Spleen (tissue), 11 donors: ENCODE measurements around the gene FGD6. TPM values are rescaled to one million over a fixed set of nuclear protein-coding genes. Genes with fewer than 3 reads are reported as not detected.

ENCODE experiments used
- DNase-seq: peaks from one replicate; pipeline ENCODE4 v3.0.0-alpha.2; 2020
- H3K27ac ChIP-seq, 8 donors: fragments of 200-600 bp; sonication (generic) in 7 of 8; 1 replicate in 4 of 8; 2 replicates in 4 of 8; pipeline versions ENCODE4 v1.5.0 to v1.8.0; 2016 to 2021; ENCODE audit warnings: inconsistent platforms in 4 of 8, mild to moderate bottlenecking in 4 of 8, moderate library complexity in 1 of 8
- H3K27me3 ChIP-seq, 7 donors: fragments of 200-600 bp; sonication (generic) in 6 of 7; replicated peaks in 1 of 7; 1 replicate in 4 of 7; 2 replicates in 3 of 7; pipeline versions ENCODE4 v1.5.0 to v1.8.0; 2016 to 2021; ENCODE audit warnings: inconsistent platforms in 3 of 7, mild to moderate bottlenecking in 1 of 7
- H3K36me3 ChIP-seq, 6 donors: fragments of 200-600 bp; sonication (generic) in 5 of 6; 1 replicate in 4 of 6; 2 replicates in 2 of 6; pipeline versions ENCODE4 v1.5.0 to v1.8.0; 2016 to 2021; ENCODE audit warnings: inconsistent platforms in 2 of 6
- H3K4me1 ChIP-seq, 6 donors: fragments of 200-600 bp; sonication (generic) in 5 of 6; 1 replicate in 3 of 6; 2 replicates in 3 of 6; pipeline versions ENCODE4 v1.5.0 to v1.8.0; 2016 to 2021; ENCODE audit warnings: inconsistent platforms in 3 of 6
- H3K4me3 ChIP-seq, 8 donors: fragments of 200-600 bp; sonication (generic) in 7 of 8; 1 replicate in 4 of 8; 2 replicates in 4 of 8; pipeline versions ENCODE4 v1.5.0 to v1.8.0; 2016 to 2021; ENCODE audit warnings: inconsistent platforms in 4 of 8, mild to moderate bottlenecking in 4 of 8, moderate library complexity in 2 of 8
- H3K9me3 ChIP-seq, 8 donors: fragments of 200-600 bp; sonication (generic) in 7 of 8; 1 replicate in 4 of 8; 2 replicates in 4 of 8; pipeline versions ENCODE4 v1.5.0 to v1.8.0; 2016 to 2021; ENCODE audit warnings: inconsistent platforms in 4 of 8
- POLR2A ChIP-seq, 3 donors: fragments of 450-650 bp; IDR thresholded peaks; one replicate each; pipeline ENCODE4 v1.5.1; 2017; ENCODE audit warnings: antibody characterized with exemption in 3 of 3, mild to moderate bottlenecking in 1 of 3
- POLR2AphosphoS5 ChIP-seq, 3 donors: sonication (generic); formaldehyde crosslinking; IDR thresholded peaks; one replicate each; pipeline ENCODE4 v1.5.1; 2017; ENCODE audit warnings: antibody characterized with exemption in 3 of 3
- WGBS, 5 donors: extraction: QIAGEN DNeasy Blood & Tissue Kit in 3 of 5; methylation state at CpG; one replicate each; pipeline versions ENCODE4 v1.1.5 to v1.1.7; 2013 to 2018; 5-methylcytosine and 5-hydroxymethylcytosine counted together
- intact Hi-C: fragments of 100-400 bp; cut with DNase I; formaldehyde crosslinking; loops from one replicate; pipeline ENCODE4 v1.15.0; 2023; ENCODE audit warnings: low total_unique reads
- polyA plus RNA-seq, 3 donors: library from polyadenylated mRNA; stranded (reverse); fragments of 200-250 nt; gene quantifications; one replicate each; pipeline ENCODE4 v1.2.1, GENCODE V29; 2013
- total RNA-seq, 7 donors: library from RNA; depleted of rRNA in 3 of 7; stranded (reverse); fragments of >200 nt in 3 of 7; fragmentation: NEBNext Ultra II Directional in 4 of 7; extraction: Animal tissue kit (Norgen Biotek cat#: 25700) in 4 of 7; gene quantifications; one replicate each; pipeline versions ENCODE4 v1.1.0 to v1.2.1, GENCODE V29; 2016 to 2021
- TF ChIP-seq, protein P1 (sequence below), 11 experiments: fragments of 200-600 bp in 7 of 11; fragments of 450-650 bp in 4 of 11; sonication (generic) in 4 of 11; IDR thresholded peaks in 8 of 11; conservative IDR thresholded peaks in 3 of 11; 1 replicate in 7 of 11; 2 replicates in 4 of 11; pipeline versions ENCODE4 v1.4.0 to v1.8.0; 2016 to 2021; ENCODE audit warnings: antibody characterized with exemption in 11 of 11, inconsistent platforms in 4 of 11, mild to moderate bottlenecking in 1 of 11
- donor health status: healthy with polysubstance abuse.
- donor health status: DM: no; HTN: no; CAD: no; lungs with moderate emphysema.
- donor health status: DM: no; HTN: no; CAD: no.
- donor health status: Bipolar disorder and iron deficiency.
- donor health status: healthy.
- donor health status: DM: no; HTN: no; CAD: no.
- donor health status: DM: yes; HTN: yes; CAD: no.

The FGD6 gene
- total and polyA plus RNA-seq, 10 donors: 0.78 to 13.0 (median 10.4) TPM

DNA sequence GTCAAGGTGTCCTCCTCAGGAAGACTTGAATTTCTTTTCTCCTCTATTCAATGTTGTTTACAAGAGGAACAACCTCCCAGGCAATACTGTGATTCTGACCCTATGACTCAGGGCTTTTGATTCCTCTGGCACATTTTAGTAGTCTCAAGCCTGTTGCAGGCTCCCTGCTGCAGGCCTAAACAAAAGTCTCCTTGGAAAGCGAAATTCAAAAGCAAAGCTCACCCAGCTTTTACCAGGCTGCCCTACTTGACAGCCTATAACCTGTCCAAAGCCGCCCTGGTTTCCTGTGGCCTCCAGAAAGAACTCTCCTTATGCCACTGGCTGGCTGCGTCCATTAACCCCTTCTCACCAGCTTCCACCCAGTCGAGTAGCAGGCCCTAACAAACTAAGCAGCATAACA is 11.6 kb downstream of the FGD6 start:
- DNase-seq: no peak
- no peak for TF ChIP-seq POLR2AphosphoS5 (IDR thresholded peaks at IDR 0.05)
- TF ChIP-seq, protein P1, sequence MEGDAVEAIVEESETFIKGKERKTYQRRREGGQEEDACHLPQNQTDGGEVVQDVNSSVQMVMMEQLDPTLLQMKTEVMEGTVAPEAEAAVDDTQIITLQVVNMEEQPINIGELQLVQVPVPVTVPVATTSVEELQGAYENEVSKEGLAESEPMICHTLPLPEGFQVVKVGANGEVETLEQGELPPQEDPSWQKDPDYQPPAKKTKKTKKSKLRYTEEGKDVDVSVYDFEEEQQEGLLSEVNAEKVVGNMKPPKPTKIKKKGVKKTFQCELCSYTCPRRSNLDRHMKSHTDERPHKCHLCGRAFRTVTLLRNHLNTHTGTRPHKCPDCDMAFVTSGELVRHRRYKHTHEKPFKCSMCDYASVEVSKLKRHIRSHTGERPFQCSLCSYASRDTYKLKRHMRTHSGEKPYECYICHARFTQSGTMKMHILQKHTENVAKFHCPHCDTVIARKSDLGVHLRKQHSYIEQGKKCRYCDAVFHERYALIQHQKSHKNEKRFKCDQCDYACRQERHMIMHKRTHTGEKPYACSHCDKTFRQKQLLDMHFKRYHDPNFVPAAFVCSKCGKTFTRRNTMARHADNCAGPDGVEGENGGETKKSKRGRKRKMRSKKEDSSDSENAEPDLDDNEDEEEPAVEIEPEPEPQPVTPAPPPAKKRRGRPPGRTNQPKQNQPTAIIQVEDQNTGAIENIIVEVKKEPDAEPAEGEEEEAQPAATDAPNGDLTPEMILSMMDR (IDR thresholded peaks at IDR 0.05 in 8 of 11, conservative IDR thresholded peaks at IDR 0.05 in 3 of 11): no peak
- TF ChIP-seq POLR2A (IDR thresholded peaks at IDR 0.05): no peak
- peaks cover 8 to 51% (median 28%) of the 10 kb centered on the region in 6 donors for H3K4me1 ChIP-seq
- no peaks in the 10 kb centered on the region for H3K36me3 ChIP-seq
- H3K27me3 ChIP-seq: no peaks in the 10 kb centered on the region
- no peaks in the 10 kb centered on the region for H3K9me3 ChIP-seq
- H3K4me3 ChIP-seq: no peak overlapping the region
- peak overlapping the region in 6 of 8 donors; percentile 47 to 74 (median 63) for H3K27ac ChIP-seq
- intact Hi-C loops: no loop called here
- WGBS, 5 donors: 30 to 43% (median 34%) methylated on average over 4 of the region's 4 CpGs

GRCh38 chr12:95205016-95205624 is 12.1 kb downstream of the FGD6 start:
- Histone ChIP-seq H3K9me3 (no peaks in the 10 kb centered on the region), H3K4me1 (peaks cover 8 to 53% (median 28%) of the 10 kb centered on the region in 6 donors), H3K27me3 (no peaks in the 10 kb centered on the region), H3K27ac (peak overlapping the region in 5 of 8 donors; percentile 50 to 74 (median 67)), H3K36me3 (no peaks in the 10 kb centered on the region), H3K4me3 (no peak overlapping the region)
- TF ChIP-seq POLR2A (IDR thresholded peaks at IDR 0.05) (no peak), POLR2AphosphoS5 (IDR thresholded peaks at IDR 0.05) (no peak)
- TF ChIP-seq, protein P1 (IDR thresholded peaks at IDR 0.05 in 8 of 11, conservative IDR thresholded peaks at IDR 0.05 in 3 of 11): no peak
- intact Hi-C loops: no loop called here
- WGBS, 5 donors: 91 to 98% (median 93%) methylated on average over 2 of the region's 2 CpGs
- no peak for DNase-seq

DNA sequence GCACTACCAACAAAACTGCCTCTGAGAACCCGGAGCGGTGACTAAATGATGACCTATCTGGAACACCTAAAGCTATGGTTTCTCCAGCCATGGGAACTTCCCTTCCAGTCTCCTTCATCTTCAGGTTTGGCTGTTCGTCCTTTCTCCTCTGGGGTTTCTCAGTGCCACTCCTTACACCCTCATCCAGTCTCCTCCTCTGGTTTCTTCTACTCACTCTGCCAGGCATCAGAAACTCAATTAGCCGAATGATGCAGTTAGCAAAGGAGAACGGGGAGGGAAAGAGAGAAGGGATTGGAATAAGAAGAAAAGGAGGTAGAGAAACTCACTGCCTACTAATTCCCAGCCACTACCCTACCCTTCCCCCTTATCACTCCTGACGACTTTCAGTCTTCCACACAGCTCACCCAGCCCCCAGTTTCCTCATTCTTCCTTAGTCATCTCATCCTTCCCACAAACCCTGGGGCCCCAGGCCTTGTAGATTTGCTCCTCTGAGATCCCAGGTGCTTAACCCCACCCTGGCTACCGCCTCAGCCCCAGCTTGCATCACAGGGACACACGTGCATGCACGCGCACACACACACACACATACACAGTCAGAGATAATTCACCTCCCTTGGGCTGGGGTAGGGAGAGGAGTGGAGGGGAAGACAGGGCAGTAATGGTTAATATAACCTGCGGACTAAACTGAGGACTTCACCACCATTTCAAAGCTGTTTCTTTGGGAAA is 13.0 kb downstream of the FGD6 start:
- no peaks in the 10 kb centered on the region for H3K27me3 ChIP-seq
- no peak overlapping the region for H3K4me3 ChIP-seq
- no peaks in the 10 kb centered on the region for H3K36me3 ChIP-seq
- intact Hi-C loops: no loop called here
- TF ChIP-seq POLR2AphosphoS5 (IDR thresholded peaks at IDR 0.05) (no peak), POLR2A (IDR thresholded peaks at IDR 0.05) (no peak)
- TF ChIP-seq, protein P1 (IDR thresholded peaks at IDR 0.05 in 8 of 11, conservative IDR thresholded peaks at IDR 0.05 in 3 of 11): no peak
- WGBS, 5 donors: 58 to 68% (median 67%) methylated on average over 11 of the region's 11 CpGs
- no peaks in the 10 kb centered on the region for H3K9me3 ChIP-seq
- DNase-seq: no peak
- peaks cover 8 to 53% (median 28%) of the 10 kb centered on the region in 6 donors for H3K4me1 ChIP-seq
- H3K27ac ChIP-seq: peak overlapping the region in 5 of 8 donors; percentile 32 to 74 (median 67)

GRCh38 chr12:95203487-95204030 is 13.7 kb downstream of the FGD6 start:
- WGBS, 5 donors: 54 to 73% (median 71%) methylated on average over 1 of the region's 1 CpG
- no peaks in the 10 kb centered on the region for H3K36me3 ChIP-seq
- H3K27ac ChIP-seq: peak overlapping the region in 6 of 8 donors; percentile 6 to 74 (median 63)
- H3K4me1 ChIP-seq: peaks cover 8 to 53% (median 28%) of the 10 kb centered on the region in 6 donors
- no peak overlapping the region for H3K4me3 ChIP-seq
- intact Hi-C loops: no loop called here
- TF ChIP-seq, protein P1 (IDR thresholded peaks at IDR 0.05 in 8 of 11, conservative IDR thresholded peaks at IDR 0.05 in 3 of 11): no peak
- TF ChIP-seq POLR2AphosphoS5 (IDR thresholded peaks at IDR 0.05) (no peak), POLR2A (IDR thresholded peaks at IDR 0.05) (no peak)
- no peaks in the 10 kb centered on the region for H3K27me3 ChIP-seq
- H3K9me3 ChIP-seq: no peaks in the 10 kb centered on the region
- no peak for DNase-seq
